NCI-H1092 treated with DMSO at 0.1 percent for 48 hours (cell line): ENCODE data around the gene STN1.

ENCODE experiments used
- DNase-seq: peaks from one replicate; lab custom pipeline; 2025; lab: John Stamatoyannopoulos, UW

STN1 gene

GRCh38 chr10:103843854-103844570, 74.0 kb downstream of the STN1 start:
- no peak for DNase-seq

- no peak for DNase-seq
Measured at GRCh38 chr10:103843045-103843444, 74.9 kb downstream of the STN1 start.

- no peak for DNase-seq
Measured at GRCh38 chr10:103842605-103843004, 75.4 kb downstream of the STN1 start.

- DNase-seq = no peak
Measured at GRCh38 chr10:103841519-103841918, 76.5 kb downstream of the STN1 start.

- DNase-seq = no peak
Measured at GRCh38 chr10:103840740-103841070, 77.3 kb downstream of the STN1 start.

- DNase-seq = peak; percentile 28
Measured at GRCh38 chr10:103839872-103840739, 77.9 kb downstream of the STN1 start.

- no peak for DNase-seq
Measured at GRCh38 chr10:103839519-103839871, 78.5 kb downstream of the STN1 start.

GRCh38 chr10:103838862-103839518, 79.0 kb downstream of the STN1 start:
- DNase-seq = no peak

GRCh38 chr10:103838070-103838395, 80.0 kb downstream of the STN1 start:
- DNase-seq = no peak

GRCh38 chr10:103837370-103838069, 80.5 kb downstream of the STN1 start:
- no peak for DNase-seq

GRCh38 chr10:103836861-103837260, 81.1 kb downstream of the STN1 start:
- no peak for DNase-seq

- no peak for DNase-seq
Measured at GRCh38 chr10:103836273-103836672, 81.7 kb downstream of the STN1 start.

GRCh38 chr10:103835096-103836050, 82.6 kb downstream of the STN1 start:
- no peak for DNase-seq

- no peak for DNase-seq
Measured at GRCh38 chr10:103834436-103835095, 83.4 kb downstream of the STN1 start.

- no peak for DNase-seq
Measured at GRCh38 chr10:103833731-103834365, 84.1 kb downstream of the STN1 start.

GRCh38 chr10:103832806-103833205, 85.2 kb downstream of the STN1 start:
- no peak for DNase-seq
